NCI-H510A treated with DMSO at 0.1 percent for 48 hours (cell line): ENCODE results near the gene GTF3C5.

Source experiments
- DNase-seq: peaks from one replicate; lab custom pipeline; 2025; lab: John Stamatoyannopoulos, UW

The GTF3C5 gene, protein sequence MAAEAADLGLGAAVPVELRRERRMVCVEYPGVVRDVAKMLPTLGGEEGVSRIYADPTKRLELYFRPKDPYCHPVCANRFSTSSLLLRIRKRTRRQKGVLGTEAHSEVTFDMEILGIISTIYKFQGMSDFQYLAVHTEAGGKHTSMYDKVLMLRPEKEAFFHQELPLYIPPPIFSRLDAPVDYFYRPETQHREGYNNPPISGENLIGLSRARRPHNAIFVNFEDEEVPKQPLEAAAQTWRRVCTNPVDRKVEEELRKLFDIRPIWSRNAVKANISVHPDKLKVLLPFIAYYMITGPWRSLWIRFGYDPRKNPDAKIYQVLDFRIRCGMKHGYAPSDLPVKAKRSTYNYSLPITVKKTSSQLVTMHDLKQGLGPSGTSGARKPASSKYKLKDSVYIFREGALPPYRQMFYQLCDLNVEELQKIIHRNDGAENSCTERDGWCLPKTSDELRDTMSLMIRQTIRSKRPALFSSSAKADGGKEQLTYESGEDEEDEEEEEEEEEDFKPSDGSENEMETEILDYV

DNA sequence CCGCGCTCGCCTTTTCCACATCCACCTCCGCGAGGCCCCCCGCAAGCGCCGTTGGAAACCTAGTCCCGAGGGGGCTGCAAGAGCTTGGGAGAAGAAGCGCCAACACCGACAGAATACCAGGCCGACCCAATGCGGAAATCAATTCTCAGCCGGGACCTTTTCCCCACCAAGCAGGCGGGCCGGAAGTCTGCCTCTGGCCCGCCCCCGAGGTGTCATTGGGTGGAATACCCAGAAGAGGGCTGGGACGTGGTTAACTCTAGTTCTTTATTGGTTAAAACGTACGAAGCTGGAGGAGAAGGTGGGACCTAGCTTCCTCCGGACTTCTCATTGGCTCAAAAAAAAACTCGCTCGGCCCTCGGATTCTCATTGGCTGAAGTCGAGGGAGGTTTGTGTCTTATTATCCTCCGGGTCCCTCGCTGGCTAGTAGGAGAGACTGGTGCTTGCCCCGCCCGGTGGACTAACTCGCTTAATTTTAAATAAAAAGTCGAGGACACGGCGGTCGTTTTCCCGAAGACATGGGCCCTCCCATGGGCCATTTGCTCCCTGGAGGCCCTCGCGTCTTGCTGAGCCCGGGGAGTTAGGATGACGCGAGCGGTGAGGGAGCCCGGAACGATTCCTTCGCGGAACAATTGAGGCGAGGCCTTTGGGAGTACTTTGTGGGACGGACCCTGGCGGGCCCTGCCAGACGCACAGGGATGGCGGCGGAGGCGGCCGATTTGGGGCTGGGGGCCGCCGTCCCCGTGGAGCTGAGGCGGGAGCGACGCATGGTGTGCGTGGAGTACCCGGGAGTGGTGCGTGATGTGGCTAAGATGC lies at the start of gene GTF3C5:
Gene GTF3C5, plus strand, starts transcription at position 681 of the 813 bp plus-strand sequence. Its CDS starts 15 bp downstream, at position 696.
- peak; percentile 99 for DNase-seq

DNA sequence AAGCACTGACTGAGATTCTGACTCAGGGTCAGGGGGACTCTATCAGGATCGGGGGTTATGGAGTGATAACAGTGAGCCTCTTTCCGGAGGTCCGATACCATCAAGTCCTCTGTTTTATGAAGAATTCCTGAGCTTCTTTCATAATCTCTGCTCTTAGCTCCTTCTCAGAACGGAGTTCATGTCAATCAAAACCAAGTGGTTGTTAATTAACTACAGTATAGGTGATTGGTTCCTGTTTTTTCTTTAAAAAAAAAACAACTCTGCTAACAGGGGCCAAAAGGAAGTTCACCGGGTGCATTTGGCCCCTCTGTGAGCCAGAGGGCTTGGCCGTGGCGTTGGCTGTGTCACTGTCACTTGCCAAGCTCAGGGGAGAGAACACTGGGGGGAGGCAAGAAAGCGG lies 48.3 kb upstream of the GTF3C5 start:
- DNase-seq = no peak

DNA sequence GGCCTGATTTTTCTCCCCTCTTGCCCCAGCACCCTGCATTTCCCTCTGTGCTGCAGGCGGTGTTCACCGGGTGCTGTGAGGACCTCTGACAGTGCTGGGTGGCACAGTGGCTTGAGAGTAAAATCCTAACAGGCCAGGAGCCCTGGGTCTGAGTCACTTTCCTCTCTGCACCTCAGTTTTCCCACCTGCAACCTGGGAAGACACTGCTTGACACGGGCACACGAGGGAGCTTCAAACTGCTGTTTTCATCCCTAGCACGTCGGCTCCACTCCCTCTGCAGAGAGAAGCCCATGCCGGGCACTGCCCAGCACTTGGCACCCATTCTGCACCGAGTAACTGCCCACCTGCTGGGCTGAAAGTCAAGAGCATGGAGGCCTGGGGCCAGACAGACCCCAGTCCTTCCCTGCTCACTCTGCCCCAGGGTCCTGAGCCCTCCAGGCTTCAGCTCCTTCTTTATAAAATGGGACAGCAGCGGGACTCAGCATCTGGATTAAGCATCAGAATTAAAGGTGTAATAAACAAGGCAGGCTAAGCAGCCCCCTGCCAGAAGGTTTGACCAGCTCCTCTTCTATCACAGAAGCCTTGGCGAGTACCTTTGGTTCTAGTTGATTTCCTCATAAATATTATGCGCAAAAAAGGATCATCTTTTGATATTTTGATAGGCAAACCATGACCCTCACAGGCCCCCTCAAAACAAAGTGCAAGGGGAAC lies 47.2 kb upstream of the GTF3C5 start:
- DNase-seq = no peak

DNA sequence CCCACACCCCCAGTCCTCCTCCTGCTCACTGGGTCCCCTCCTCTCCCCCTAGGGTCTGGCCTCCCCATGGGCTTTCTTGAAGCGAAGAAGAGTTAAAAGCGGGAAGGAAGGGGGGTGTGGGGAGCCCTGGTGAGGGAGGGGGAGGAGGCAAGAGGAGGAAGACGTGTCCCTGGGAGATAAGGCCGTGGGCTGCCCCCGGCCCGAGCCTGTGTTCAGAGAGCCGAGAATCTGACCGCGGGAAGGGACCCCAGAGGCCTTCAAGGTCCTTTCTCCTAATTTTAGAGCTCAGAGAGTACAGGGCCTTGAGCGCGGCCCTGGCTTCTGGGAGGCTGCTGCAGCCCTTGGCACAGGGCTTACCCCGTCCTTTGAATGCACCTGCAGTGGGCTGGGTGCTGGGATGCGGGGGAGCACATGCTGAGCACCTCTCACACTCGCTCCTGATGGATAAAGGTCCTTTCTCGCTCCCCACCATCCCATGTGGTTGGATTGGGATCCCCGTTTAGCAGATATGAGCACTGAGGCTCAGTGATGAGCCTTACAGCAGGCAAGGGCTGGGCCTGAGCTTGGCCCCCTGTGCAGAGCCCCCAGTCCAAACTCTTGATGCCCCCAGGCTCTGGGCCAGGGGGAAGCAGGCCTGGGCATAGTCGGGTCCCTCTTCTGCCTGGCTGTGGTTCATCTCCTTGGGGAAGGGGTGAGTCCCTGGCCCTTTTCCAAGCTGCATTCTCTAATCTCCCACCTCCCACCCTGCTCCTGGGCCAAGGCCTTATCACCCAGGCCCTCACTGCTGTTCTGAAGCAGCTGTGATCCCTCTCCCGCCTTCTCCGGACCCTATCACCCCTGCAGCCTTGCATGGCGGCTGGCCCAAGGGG lies 46.4 kb upstream of the GTF3C5 start:
- no peak for DNase-seq

DNA sequence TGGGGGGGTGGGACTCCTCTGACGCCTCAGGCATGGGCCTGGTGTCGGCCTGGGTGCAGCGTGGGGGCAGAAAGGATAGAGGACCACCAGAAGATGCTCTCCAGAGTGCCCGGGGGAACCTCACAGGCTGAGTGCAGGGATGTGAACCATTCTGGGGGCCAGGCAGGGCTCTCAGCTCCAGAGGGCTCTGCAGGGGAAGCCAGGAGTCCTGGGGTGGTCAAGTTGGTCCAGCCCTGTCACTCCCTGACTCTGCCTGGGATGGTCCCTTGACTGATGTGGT lies 45.8 kb upstream of the GTF3C5 start:
- DNase-seq = no peak

DNA sequence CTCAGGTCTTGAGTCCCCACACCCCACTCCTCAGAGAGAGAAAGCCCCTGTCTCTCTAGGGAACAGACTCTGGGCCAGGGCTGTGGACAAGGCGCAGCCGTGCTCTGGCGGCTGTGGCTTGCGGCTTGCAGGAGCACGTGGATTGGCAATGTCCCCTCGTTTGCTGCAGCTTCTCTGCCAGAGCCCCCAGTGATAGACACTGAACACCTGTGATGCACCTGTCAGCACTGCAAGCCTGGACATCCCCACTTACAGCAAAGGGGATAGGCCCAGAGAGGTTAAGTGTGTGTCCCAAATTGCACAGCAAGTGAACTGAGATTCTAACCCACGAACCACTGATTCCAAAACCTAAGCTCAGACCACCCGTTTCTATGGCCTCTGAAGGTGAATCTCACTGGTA lies 45.3 kb upstream of the GTF3C5 start:
- no peak for DNase-seq

DNA sequence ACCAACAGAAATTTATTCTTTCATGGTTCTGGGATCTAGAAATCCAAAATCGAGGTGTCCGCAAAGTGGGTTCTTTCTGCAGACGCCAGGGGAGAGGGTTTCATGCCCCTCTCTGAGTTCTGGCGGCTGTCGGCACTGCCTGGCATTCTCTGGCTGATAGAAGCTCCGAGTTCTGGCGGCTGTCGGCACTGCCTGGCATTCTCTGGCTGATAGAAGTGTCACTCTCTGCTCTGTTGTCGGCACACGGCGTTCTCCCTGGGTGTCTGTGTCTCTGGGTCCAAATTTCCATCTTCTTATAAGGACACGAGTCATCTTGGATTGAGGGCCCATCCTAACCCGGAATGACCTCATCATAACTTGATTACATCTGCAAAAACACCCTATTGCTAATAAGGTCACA lies 44.7 kb upstream of the GTF3C5 start:
- DNase-seq = no peak

DNA sequence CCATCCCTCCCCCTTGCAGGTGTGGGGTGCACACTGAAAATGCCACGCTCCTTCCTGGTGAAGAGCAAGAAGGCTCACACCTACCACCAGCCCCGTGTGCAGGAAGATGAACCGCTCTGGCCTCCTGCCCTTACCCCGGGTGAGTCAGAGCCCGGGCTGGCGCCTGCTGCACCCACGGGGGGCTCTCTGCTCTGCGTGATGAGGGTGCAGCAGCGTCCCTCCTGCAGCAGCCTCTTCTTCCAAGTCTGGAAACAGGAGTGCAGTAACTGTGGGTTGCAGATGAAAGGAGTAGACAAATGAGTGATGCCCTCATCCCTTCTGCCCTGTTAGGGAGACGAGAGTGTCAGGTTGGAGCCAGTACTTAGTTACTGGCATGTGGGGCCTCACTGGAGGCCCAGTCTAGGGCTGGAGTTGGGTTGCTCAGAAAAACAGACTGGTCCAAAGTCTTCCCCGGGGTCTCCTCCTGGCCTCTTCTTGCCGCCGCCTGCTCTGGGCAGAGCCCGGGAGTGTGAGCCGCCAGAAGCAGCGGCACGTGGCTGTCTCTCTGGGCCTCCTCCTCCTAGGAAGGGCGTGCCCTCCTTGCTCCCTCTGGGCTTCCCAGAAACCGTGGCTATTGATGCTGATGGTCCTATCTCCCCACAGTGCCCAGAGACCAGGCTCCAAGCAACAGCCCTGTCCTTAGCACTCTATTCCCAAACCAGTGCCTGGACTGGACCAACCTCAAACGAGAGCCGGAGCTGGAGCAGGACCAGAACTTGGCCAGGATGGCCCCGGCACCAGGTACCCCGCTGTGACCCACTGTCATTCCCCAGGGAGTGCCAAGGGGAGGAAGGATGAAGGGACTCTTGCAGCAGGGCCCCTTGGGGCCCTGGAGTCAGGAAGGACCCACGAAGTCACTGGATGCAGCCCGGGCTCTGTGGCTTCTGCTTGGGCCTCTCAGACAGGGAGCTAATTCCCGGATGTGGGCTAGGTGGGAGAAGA lies 43.9 kb upstream of the GTF3C5 start:
- DNase-seq = no peak

DNA sequence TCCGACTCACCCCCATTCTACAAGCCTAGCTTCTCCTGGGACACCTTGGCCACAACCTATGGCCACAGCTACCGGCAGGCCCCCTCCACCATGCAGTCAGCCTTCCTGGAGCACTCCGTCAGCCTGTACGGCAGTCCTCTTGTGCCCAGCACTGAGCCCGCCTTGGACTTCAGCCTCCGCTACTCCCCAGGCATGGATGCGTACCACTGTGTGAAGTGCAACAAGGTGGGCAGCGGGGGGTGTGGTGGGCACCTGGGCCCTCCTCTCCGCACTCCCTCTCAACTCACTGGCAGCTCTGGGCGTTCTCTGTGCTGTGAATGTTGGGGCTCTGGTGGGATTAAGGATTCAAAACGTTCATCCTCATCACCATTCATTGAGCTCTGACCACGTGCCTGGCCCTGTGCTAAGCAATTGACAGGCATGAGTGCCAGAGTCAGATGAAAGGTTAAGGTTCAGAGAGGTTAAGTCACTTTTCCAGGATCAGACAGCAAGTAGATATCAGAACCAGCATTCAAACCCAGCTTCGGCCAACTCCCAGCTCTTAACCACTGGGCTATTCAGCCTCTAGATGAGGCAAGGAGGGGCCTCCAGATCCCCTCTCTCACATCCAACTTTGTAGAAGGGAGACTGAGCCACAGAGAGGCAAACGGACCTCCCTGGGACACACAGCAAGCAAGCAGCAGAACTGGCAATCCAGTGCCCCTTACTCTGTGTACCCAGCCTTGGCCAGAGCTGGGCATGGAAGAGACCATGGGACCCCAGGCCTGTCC lies 42.4 kb upstream of the GTF3C5 start:
- DNase-seq = no peak

DNA sequence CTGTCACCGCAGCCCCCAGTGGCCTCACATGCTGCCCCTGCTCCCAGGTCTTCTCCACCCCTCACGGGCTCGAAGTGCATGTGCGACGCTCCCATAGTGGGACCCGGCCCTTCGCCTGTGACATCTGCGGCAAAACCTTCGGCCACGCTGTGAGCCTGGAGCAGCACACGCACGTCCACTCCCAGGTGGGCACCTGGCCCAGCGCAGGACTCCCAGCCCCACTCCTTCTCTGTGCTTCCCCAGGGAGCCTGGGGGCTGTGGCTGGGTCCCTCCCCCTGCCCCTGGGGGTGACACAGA lies 41.8 kb upstream of the GTF3C5 start:
- DNase-seq = no peak

DNA sequence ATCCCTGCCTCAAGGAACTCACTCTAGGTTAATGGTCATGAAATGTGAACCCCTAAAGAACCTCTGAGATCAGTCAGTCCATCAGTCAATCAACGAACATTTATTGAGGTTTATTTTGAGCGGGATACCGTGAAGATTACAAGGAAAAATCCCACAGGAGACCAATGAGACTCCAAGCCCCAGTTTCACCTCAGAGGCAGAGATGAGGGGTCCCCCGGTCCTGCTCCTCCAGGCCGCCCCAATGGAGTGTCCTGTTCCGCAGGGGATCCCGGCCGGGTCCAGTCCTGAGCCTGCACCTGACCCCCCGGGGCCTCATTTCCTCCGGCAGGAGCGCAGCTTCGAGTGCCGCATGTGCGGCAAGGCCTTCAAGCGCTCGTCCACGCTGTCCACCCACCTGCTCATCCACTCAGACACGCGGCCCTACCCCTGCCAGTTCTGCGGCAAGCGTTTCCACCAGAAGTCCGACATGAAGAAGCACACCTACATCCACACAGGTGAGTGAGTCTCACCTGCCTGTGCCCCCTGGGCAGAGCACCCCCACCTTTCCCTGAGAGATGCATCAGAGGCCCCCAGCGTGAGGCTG lies 41.3 kb upstream of the GTF3C5 start:
- no peak for DNase-seq

DNA sequence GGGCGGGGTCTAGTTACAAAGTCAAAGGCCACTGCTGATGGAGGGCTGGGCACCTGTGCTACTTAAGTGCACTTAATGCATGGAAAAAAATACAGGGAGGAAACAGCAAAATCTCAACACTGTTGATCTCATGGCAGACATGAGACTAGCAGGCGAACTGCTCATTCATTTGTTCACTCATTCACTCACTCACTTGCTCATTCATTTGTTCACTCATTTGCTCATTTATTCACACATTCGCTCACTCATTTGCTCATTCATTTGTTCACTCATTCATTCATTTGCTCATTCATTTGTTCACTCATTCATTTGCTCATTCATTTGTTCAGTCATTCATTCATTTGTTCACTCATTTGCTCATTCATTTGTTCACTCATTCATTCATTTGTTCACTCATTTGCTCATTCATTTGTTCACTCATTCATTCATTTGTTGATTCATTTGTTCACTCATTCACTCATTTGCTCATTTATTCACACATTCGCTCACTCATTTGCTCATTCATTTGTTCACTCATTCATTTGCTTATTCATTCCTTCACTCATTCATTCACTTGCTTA lies 40.7 kb upstream of the GTF3C5 start:
- DNase-seq = peak; percentile 51

DNA sequence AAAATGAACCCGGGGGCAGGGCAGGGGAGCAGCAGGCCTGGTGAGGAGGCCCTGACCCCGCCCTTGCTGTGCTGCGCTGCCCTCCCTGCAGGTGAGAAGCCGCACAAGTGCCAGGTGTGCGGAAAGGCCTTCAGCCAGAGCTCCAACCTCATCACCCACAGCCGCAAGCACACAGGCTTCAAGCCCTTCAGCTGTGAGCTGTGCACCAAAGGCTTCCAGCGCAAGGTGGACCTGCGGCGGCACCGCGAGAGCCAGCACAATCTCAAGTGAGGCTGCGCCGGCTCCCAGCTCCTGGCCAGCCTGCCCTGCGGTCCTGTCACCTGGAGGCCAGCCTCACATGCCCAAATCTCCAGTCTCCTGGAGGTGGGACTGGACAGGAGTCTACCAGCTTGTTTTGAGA lies 40.0 kb upstream of the GTF3C5 start:
- DNase-seq = peak; percentile 80

DNA sequence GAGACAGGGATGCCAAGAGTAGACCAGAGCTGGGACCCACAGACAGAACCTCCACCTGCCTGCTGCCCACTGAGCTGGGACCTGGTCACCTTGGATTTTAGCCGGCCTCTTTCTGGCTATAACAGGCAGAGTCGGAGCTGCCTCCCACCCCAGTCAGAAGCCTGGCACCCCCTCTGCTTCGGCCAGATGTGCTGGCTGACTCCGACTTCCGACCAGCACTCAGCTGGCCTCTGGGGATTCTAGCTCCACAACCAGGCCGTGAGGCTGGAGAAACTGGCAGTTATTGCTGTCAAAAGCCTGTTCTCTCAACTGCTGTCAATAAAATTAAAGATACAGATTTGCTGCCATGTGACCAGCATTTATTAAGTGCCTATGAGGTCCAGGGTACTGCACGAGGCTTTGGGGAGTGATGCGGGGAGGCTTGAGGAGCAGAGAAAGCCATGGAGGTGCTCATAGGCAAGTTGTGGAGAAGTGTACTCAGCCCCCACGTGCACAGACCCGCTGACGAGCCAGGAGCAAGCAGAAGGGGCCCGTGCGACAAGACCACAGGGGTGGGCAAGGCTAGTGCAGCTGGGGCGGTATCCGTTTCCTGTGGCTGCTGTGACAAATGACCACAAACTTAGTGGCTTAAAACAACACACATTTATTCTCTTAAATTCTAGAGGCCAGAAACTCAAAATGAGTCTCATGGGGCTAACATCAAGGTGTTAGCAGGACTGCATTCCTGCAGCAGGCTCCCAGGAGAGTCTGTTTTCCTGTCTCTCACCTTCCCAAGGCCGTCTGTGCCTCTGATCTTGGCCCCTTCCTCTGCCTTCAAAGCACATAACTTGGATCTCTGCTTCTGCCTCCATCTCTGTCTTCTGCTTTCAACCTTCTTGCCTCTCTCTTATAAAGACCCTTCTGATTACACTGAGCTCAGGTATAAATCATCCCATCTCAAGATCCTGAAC lies 39.2 kb upstream of the GTF3C5 start:
- DNase-seq = no peak

DNA sequence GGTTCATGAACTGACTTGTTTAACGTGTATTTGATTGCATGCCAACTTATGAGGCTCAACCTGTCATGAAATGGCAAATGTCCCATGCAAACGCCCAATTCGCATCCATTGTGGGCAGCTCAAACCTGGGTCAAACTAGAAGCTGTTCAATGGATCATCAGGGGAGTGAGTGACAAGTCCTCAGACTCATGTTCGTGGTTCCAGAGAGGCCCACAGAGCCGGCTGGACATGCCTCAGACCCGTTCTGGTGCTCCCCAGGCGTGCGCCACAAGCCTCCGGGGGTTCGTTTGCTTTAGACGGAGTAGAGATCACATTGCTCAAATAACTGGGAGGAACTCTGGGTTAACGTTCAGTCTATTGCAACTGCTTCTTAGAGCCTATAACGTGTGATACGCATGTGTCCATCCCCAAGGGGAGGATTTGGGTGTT lies 37.3 kb upstream of the GTF3C5 start:
- no peak for DNase-seq

DNA sequence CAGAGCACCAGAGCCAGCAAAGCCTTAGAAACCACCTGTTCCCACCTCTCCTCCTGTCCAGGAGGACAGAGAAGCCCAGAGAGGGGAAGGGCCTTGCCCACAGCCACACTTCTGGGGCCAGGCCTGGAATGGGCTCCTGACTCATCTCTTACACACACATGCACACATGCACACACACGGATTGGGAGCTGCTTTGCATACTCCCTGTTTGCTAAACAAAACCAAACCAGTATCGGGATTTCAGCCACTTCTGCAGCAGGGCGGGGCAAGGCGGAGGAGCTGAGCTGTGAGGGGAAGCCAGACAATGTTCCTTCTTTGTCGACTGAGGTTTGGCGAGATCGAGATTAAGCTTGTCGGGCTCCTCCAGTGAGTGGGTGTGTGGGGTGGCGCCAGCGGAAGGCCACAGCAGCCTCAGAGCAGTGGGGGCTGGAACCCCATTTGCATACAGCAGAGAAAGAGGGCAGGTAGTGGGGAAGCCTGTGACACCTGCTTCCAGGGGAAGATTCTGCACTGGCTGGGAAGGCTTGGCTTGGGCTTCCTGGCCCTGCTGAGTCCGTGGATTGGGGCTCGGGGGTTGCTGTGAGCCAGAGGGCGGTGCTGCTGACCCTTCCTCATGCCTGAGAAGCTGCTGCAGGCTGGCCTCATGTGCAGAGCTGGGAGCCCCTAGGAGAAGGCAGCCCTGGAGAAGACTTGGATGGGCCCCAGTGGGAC lies 36.2 kb upstream of the GTF3C5 start:
- DNase-seq = peak; percentile 17

DNA sequence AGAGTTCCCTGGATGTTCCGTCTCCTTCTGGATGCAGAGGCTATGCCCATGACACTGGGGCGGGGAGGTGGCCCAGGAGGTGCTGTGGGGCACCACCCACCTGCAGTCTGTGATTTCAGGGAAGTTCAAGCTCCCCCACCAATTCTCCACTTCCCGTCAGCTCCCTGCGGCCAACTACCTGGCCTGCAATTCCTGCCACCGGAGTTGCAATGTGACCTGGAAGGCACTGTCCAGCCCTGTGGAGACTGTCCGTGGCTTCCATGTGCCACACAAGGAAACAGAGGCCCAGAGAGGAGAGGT lies 35.7 kb upstream of the GTF3C5 start:
- no peak for DNase-seq

DNA sequence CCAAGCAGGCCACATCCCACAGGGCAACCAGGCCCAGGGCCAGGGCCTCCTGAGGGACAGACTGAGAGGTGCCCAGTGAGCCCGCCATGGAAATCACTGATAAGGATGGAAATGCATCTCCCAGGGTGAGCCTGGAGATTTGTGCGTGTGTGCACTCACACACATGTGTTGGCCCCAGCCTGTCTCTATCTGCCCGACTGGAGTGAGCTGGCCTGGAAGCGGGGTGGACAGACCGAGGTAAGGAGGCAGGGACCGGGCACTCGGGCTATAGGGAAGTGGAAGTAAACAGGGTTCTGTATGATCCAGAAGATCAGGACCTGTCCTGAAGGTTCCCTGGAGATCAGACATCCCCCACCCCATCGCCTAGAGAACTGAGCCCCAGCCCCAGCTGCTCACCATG lies 34.9 kb upstream of the GTF3C5 start:
- DNase-seq = no peak
